ENCODE results near the gene PLA2G2A. TPM values are rescaled to one million over a fixed set of nuclear protein-coding genes. Genes with fewer than 3 reads are reported as not detected.

The PLA2G2A gene
- total and polyA plus RNA-seq, 2 of the 8 experiments (the other 6 are each of a cell fraction or from before 2014, with no cell fraction given) = 0.69 to 3.7 TPM

- Histone ChIP-seq H3K56ac (replicated peaks; ENCODE audit: insufficient read length, low read depth, low read length) (no peak overlapping the region), H3K23ac (ENCODE audit: insufficient read length) (no peak overlapping the region), H3K4me3 (ENCODE audit: extremely low read depth in 1 of 4, insufficient read depth in 2 of 4, low read depth in 3 of 4, low read length in 4 of 4) (no peak overlapping the region), H3K4me2 (ENCODE audit: insufficient read depth in 1 of 2, low read depth in 2 of 2, low read length in 2 of 2) (no peak overlapping the region), H3K27ac (ENCODE audit: low read depth, low read length) (no peak overlapping the region), H3K9me3 (ENCODE audit: insufficient read depth in 2 of 2, low read depth in 1 of 2, low read length in 1 of 2) (0 out of 4 replicates have a peak, but pooled peaks cover 0 to 2% of the 10 kb centered on the region in 2 experiments), H2AK5ac (ENCODE audit: low read depth, low read length) (no peak overlapping the region), H3K23me2 (ENCODE audit: low read depth, low read length) (no peaks in the 10 kb centered on the region), H2BK15ac (ENCODE audit: low read length) (no peak overlapping the region), H3K14ac (ENCODE audit: insufficient read length) (no peak overlapping the region), H4K91ac (replicated peaks; ENCODE audit: insufficient read length, low read length) (no peak overlapping the region), H3K18ac (ENCODE audit: extremely low read depth, low read length) (no peak overlapping the region), H3K4ac (replicated peaks; ENCODE audit: insufficient read length, low read depth, low read length) (no peak overlapping the region), H3K27me3 (replicated peaks in 1 of 4; ENCODE audit: control insufficient read depth in 3 of 4, extremely low read depth in 1 of 4, insufficient read depth in 3 of 4, low read length in 3 of 4) (no peaks in the 10 kb centered on the region), H2BK5ac (ENCODE audit: low read depth, low read length) (no peak overlapping the region), H2BK12ac (ENCODE audit: low read depth, low read length) (no peak overlapping the region), H3K9ac (replicated peaks in 1 of 4; ENCODE audit: extremely low read depth in 1 of 4, low read depth in 3 of 4, low read length in 3 of 4) (no peak overlapping the region), H2BK120ac (replicated peaks; ENCODE audit: low read depth, low read length) (no peak overlapping the region), H2AFZ (ENCODE audit: low read length) (no peak overlapping the region), H4K20me1 (replicated peaks in 1 of 2; ENCODE audit: control insufficient read depth in 1 of 2, insufficient read depth in 2 of 2, low read length in 2 of 2) (no peaks in the 10 kb centered on the region), H3K79me2 (ENCODE audit: control insufficient read depth in 1 of 2, insufficient read depth in 2 of 2, low read length in 2 of 2) (no peaks in the 10 kb centered on the region), H4K5ac (ENCODE audit: insufficient read length, low read depth, low read length) (no peak overlapping the region), H2BK20ac (ENCODE audit: low read length) (no peak overlapping the region), H4K8ac (ENCODE audit: extremely low read depth, insufficient read depth, low read length) (no peak overlapping the region), H3K4me1 (replicated peaks in 1 of 4; ENCODE audit: control insufficient read depth in 3 of 4, insufficient read depth in 4 of 4, low read length in 3 of 4) (no peaks in the 10 kb centered on the region), H3K79me1 (ENCODE audit: low read depth, low read length) (no peaks in the 10 kb centered on the region), H3K36me3 (ENCODE audit: control insufficient read depth in 2 of 4, insufficient read depth in 4 of 4, low read length in 3 of 4) (no peaks in the 10 kb centered on the region)
- ChIA-PET CTCF (ENCODE audit: partially characterized antibody) (interaction anchor here (1.5 kb wide), 1 partner anchor 184 kb away, joined by 4 read pairs; no protein-coding TSS in a partner anchor), POLR2A (ENCODE audit: partially characterized antibody) (no interaction called here)
- FAIRE-seq = no peak
- no peak for DNase-seq (ENCODE audit: low read depth in 1 of 2, low spot score in 2 of 2)
- WGBS, 2 experiments (ENCODE audit: extremely low coverage in 1 of 2, insufficient coverage in 1 of 2, insufficient read length in 1 of 2, insufficient replicate concordance in 2 of 2, low coverage in 1 of 2, low lambda C conversion rate in 2 of 2, missing lambda C conversion rate in 1 of 2) = 75% methylated on average over 5 of the region's 5 CpGs; no CpG with 5 or more reads in 1 of the 2 experiments
- TF ChIP-seq SP1 (IDR thresholded peaks at IDR 0.05; ENCODE audit: low read depth, low read length) = no peak
Measured at GRCh38 chr1:20028726-20029125, 49.3 kb upstream of the PLA2G2A start.
